ENCODE data around the gene TBC1D5. TPM values are rescaled to one million over a fixed set of nuclear protein-coding genes. Genes with fewer than 3 reads are reported as not detected.

TBC1D5 gene
- total RNA-seq, 1 donor from 2014 or later = 55.6 TPM

GRCh38 chr3:17466028-17466427 is 276.4 kb downstream of the TBC1D5 start:
- DNase-seq (ENCODE audit: low spot score, unreplicated experiment) = no peak
- H3K4me3 Mint-ChIP-seq (ENCODE audit: low read depth) = no peak overlapping the region
- no peaks in the 10 kb centered on the region for H3K9me3 Mint-ChIP-seq (ENCODE audit: low read depth)
- no peaks in the 10 kb centered on the region for H3K36me3 Mint-ChIP-seq (ENCODE audit: insufficient read depth)
- H3K4me1 Mint-ChIP-seq (ENCODE audit: low read depth) = no peaks in the 10 kb centered on the region
- no peak overlapping the region for H3K27ac Mint-ChIP-seq
- TF ChIP-seq CTCF (IDR thresholded peaks at IDR 0.05; ENCODE audit: unreplicated experiment) = no peak
- H3K27me3 Mint-ChIP-seq = no peaks in the 10 kb centered on the region

- Mint-ChIP-seq H3K27ac (no peak overlapping the region), H3K36me3 (ENCODE audit: insufficient read depth) (peaks cover 14% of the 10 kb centered on the region), H3K27me3 (no peaks in the 10 kb centered on the region), H3K9me3 (ENCODE audit: low read depth) (peaks cover 10% of the 10 kb centered on the region), H3K4me1 (ENCODE audit: low read depth) (no peaks in the 10 kb centered on the region), H3K4me3 (ENCODE audit: low read depth) (no peak overlapping the region)
- no peak for TF ChIP-seq CTCF (IDR thresholded peaks at IDR 0.05; ENCODE audit: unreplicated experiment)
- no peak for DNase-seq (ENCODE audit: low spot score, unreplicated experiment)
These were observed 282.9 kb downstream of the TBC1D5 start for GRCh38 chr3:17459470-17459993.

- Mint-ChIP-seq H3K36me3 (ENCODE audit: insufficient read depth) (peaks cover 22% of the 10 kb centered on the region), H3K4me3 (ENCODE audit: low read depth) (no peak overlapping the region), H3K27me3 (no peaks in the 10 kb centered on the region), H3K4me1 (ENCODE audit: low read depth) (no peaks in the 10 kb centered on the region), H3K27ac (no peak overlapping the region), H3K9me3 (ENCODE audit: low read depth) (peaks cover 29% of the 10 kb centered on the region)
- TF ChIP-seq CTCF (IDR thresholded peaks at IDR 0.05; ENCODE audit: unreplicated experiment) = no peak
- no peak for DNase-seq (ENCODE audit: low spot score, unreplicated experiment)
These were observed 285.8 kb downstream of the TBC1D5 start for GRCh38 chr3:17456650-17457049.

GRCh38 chr3:17456046-17456445 is 286.4 kb downstream of the TBC1D5 start:
- peaks cover 29% of the 10 kb centered on the region for H3K9me3 Mint-ChIP-seq (ENCODE audit: low read depth)
- no peak overlapping the region for H3K4me3 Mint-ChIP-seq (ENCODE audit: low read depth)
- H3K27ac Mint-ChIP-seq = no peak overlapping the region
- H3K4me1 Mint-ChIP-seq (ENCODE audit: low read depth) = no peaks in the 10 kb centered on the region
- no peak for DNase-seq (ENCODE audit: low spot score, unreplicated experiment)
- peaks cover 26% of the 10 kb centered on the region for H3K36me3 Mint-ChIP-seq (ENCODE audit: insufficient read depth)
- H3K27me3 Mint-ChIP-seq = no peaks in the 10 kb centered on the region
- no peak for TF ChIP-seq CTCF (IDR thresholded peaks at IDR 0.05; ENCODE audit: unreplicated experiment)

GRCh38 chr3:17444865-17445264 is 297.6 kb downstream of the TBC1D5 start:
- Mint-ChIP-seq H3K27me3 (no peaks in the 10 kb centered on the region), H3K4me3 (ENCODE audit: low read depth) (no peak overlapping the region), H3K9me3 (ENCODE audit: low read depth) (peaks cover 3% of the 10 kb centered on the region), H3K36me3 (ENCODE audit: insufficient read depth) (peaks cover 5% of the 10 kb centered on the region), H3K4me1 (ENCODE audit: low read depth) (no peaks in the 10 kb centered on the region), H3K27ac (no peak overlapping the region)
- DNase-seq (ENCODE audit: low spot score, unreplicated experiment) = no peak
- TF ChIP-seq CTCF (IDR thresholded peaks at IDR 0.05; ENCODE audit: unreplicated experiment) = no peak
